ENCODE data around the gene OTOG. TPM values are rescaled to one million over a fixed set of nuclear protein-coding genes. Genes with fewer than 3 reads are reported as not detected.

Gene OTOG
- total RNA-seq, 1 donor from 2014 or later, result not detected

GRCh38 chr11:17524221-17524620 is 22.8 kb upstream of the OTOG start:
- Mint-ChIP-seq H3K27ac (ENCODE audit: unreplicated experiment) (no peak overlapping the region), H3K27me3 (ENCODE audit: unreplicated experiment) (peaks cover 6% of the 10 kb centered on the region), H3K4me1 (ENCODE audit: low read depth, unreplicated experiment) (peaks cover 7% of the 10 kb centered on the region), H3K9me3 (ENCODE audit: unreplicated experiment) (peaks cover 2% of the 10 kb centered on the region), H3K4me3 (ENCODE audit: unreplicated experiment) (no peak overlapping the region), H3K36me3 (ENCODE audit: unreplicated experiment) (no peaks in the 10 kb centered on the region)
- TF ChIP-seq, protein P1, sequence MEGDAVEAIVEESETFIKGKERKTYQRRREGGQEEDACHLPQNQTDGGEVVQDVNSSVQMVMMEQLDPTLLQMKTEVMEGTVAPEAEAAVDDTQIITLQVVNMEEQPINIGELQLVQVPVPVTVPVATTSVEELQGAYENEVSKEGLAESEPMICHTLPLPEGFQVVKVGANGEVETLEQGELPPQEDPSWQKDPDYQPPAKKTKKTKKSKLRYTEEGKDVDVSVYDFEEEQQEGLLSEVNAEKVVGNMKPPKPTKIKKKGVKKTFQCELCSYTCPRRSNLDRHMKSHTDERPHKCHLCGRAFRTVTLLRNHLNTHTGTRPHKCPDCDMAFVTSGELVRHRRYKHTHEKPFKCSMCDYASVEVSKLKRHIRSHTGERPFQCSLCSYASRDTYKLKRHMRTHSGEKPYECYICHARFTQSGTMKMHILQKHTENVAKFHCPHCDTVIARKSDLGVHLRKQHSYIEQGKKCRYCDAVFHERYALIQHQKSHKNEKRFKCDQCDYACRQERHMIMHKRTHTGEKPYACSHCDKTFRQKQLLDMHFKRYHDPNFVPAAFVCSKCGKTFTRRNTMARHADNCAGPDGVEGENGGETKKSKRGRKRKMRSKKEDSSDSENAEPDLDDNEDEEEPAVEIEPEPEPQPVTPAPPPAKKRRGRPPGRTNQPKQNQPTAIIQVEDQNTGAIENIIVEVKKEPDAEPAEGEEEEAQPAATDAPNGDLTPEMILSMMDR (IDR thresholded peaks at IDR 0.05; ENCODE audit: partially characterized antibody, unreplicated experiment), result no peak
- no peak for DNase-seq

- peaks cover 6% of the 10 kb centered on the region for H3K27me3 Mint-ChIP-seq (ENCODE audit: unreplicated experiment)
- no peak overlapping the region for H3K4me3 Mint-ChIP-seq (ENCODE audit: unreplicated experiment)
- H3K9me3 Mint-ChIP-seq (ENCODE audit: unreplicated experiment), result peaks cover 2% of the 10 kb centered on the region
Observed at GRCh38 chr11:17525570-17525969, 21.5 kb upstream of the OTOG start.

DNA sequence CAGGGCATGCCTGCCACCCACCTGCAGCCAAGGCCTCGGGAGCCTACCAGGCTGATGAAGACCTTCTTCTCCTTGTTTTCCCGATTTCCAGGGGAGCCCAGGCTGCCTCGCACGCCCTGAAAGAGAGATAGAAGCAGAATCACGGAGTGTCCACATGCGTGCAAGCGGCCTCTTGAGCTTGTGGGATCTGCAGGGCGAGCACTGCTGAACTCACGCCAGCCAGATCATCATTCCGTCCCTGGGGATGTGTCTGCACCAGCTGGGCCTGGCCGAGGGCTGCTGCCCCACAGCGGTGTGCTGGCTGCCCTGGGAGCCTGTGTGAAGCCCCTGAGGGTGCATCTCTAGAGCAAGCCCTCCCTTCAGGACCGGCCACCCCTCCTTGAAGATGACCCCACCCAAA is 20.7 kb upstream of the OTOG start:
- Mint-ChIP-seq H3K27me3 (ENCODE audit: unreplicated experiment) (peaks cover 4% of the 10 kb centered on the region), H3K36me3 (ENCODE audit: unreplicated experiment) (no peaks in the 10 kb centered on the region), H3K9me3 (ENCODE audit: unreplicated experiment) (no peaks in the 10 kb centered on the region), H3K27ac (ENCODE audit: unreplicated experiment) (no peak overlapping the region), H3K4me3 (ENCODE audit: unreplicated experiment) (no peak overlapping the region), H3K4me1 (ENCODE audit: low read depth, unreplicated experiment) (peaks cover 4% of the 10 kb centered on the region)
- peak; percentile 59 for DNase-seq
- TF ChIP-seq, protein P1 (IDR thresholded peaks at IDR 0.05; ENCODE audit: partially characterized antibody, unreplicated experiment), result no peak

More at GRCh38 chr11:17525570-17525969, 21.5 kb upstream of the OTOG start:
- Mint-ChIP-seq H3K27ac (ENCODE audit: unreplicated experiment) (no peak overlapping the region), H3K4me1 (ENCODE audit: low read depth, unreplicated experiment) (peaks cover 4% of the 10 kb centered on the region), H3K36me3 (ENCODE audit: unreplicated experiment) (no peaks in the 10 kb centered on the region)
- TF ChIP-seq, protein P1 (IDR thresholded peaks at IDR 0.05; ENCODE audit: partially characterized antibody, unreplicated experiment), result no peak
- no peak for DNase-seq

- no peaks in the 10 kb centered on the region for H3K36me3 Mint-ChIP-seq (ENCODE audit: unreplicated experiment)
- no peak for DNase-seq
- no peak overlapping the region for H3K4me3 Mint-ChIP-seq (ENCODE audit: unreplicated experiment)
- no peak overlapping the region for H3K27ac Mint-ChIP-seq (ENCODE audit: unreplicated experiment)
- H3K27me3 Mint-ChIP-seq (ENCODE audit: unreplicated experiment), result peaks cover 2% of the 10 kb centered on the region
- peaks cover 4% of the 10 kb centered on the region for H3K4me1 Mint-ChIP-seq (ENCODE audit: low read depth, unreplicated experiment)
- H3K9me3 Mint-ChIP-seq (ENCODE audit: unreplicated experiment), result no peaks in the 10 kb centered on the region
- TF ChIP-seq, protein P1 (IDR thresholded peaks at IDR 0.05; ENCODE audit: partially characterized antibody, unreplicated experiment), result no peak
Observed at GRCh38 chr11:17526931-17527627, 20.0 kb upstream of the OTOG start.

DNA sequence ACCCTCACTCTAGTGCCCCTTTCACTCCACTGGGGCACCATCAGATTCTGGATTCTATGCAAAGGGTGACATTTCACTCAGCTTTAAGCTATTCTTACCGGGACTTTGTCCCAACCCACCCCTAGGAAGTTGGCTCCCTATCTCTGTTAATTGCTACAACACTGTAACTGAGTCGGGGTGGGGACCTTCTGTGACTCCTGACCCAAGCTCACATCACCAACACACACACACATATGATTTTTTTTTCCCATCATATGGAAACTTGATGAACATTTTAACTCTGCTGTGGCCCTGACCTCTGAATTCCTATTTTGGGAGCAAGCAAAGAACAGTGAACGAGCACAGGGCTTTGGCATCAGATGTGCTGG is 19.4 kb upstream of the OTOG start:
- Mint-ChIP-seq H3K27ac (ENCODE audit: unreplicated experiment) (no peak overlapping the region), H3K36me3 (ENCODE audit: unreplicated experiment) (no peaks in the 10 kb centered on the region), H3K4me1 (ENCODE audit: low read depth, unreplicated experiment) (peaks cover 4% of the 10 kb centered on the region), H3K4me3 (ENCODE audit: unreplicated experiment) (no peak overlapping the region), H3K9me3 (ENCODE audit: unreplicated experiment) (no peaks in the 10 kb centered on the region), H3K27me3 (ENCODE audit: unreplicated experiment) (peaks cover 2% of the 10 kb centered on the region)
- TF ChIP-seq, protein P1 (IDR thresholded peaks at IDR 0.05; ENCODE audit: partially characterized antibody, unreplicated experiment), result no peak
- no peak for DNase-seq

Measured in glutamatergic neuron (in vitro differentiated cells).